DMS79 treated with DMSO at 0.1 percent for 48 hours (cell line): Measurements from ENCODE around the gene GFM2.
"Not testable (repeated sequence)": the region's sequence is repeated elsewhere in the genome, so short reads cannot be mapped to it uniquely, and the experiment has no call there.

Experiments used
- DNase-seq: peaks from one replicate; lab custom pipeline; 2025; lab: John Stamatoyannopoulos, UW

Gene GFM2

GRCh38 chr5:74722271-74722670 lies 44.6 kb downstream of the GFM2 start:
- DNase-seq, result no peak

- DNase-seq, result no peak
These were observed 49.3 kb downstream of the GFM2 start for GRCh38 chr5:74717596-74717995.

- no peak for DNase-seq
These were observed 73.7 kb downstream of the GFM2 start for GRCh38 chr5:74693191-74693590.

- no peak for DNase-seq
These were observed 79.8 kb downstream of the GFM2 start for GRCh38 chr5:74686962-74687751.

- no peak for DNase-seq
These were observed 80.8 kb downstream of the GFM2 start for GRCh38 chr5:74685979-74686631.

- DNase-seq, result peak; percentile 16
These were observed 81.7 kb downstream of the GFM2 start, which contains the start of gene HEXB for GRCh38 chr5:74684900-74685851. TSS of gene HEXB (plus strand) at chr5:74685233. CDS start at chr5:74685261, 28 bp downstream.

GRCh38 chr5:74679966-74680365 lies 87.0 kb downstream of the GFM2 start:
- no peak for DNase-seq

- DNase-seq, result not testable (repeated sequence)
These were observed 87.6 kb downstream of the GFM2 start for GRCh38 chr5:74679300-74679699.

GRCh38 chr5:74678123-74678522 lies 88.8 kb downstream of the GFM2 start:
- DNase-seq, result not testable (repeated sequence)

- DNase-seq, result not testable (repeated sequence)
These were observed 90.5 kb downstream of the GFM2 start for GRCh38 chr5:74676466-74676865.

GRCh38 chr5:74673011-74673790 lies 93.7 kb downstream of the GFM2 start:
- DNase-seq, result peak; percentile 32

GRCh38 chr5:74672215-74672877 lies 94.6 kb downstream of the GFM2 start:
- DNase-seq, result peak; percentile 14
